Suprapubic skin (tissue), 4 donors: ENCODE measurements around the gene LCE1C.

Source experiments
- CTCF ChIP-seq, 2 donors: fragments of 200-600 bp in 1 of 2; fragments of 450-650 bp in 1 of 2; sonication (generic) in 1 of 2; IDR thresholded peaks; one replicate each; pipeline ENCODE4 v1.5.1; 2016 to 2019; ENCODE audit warnings: antibody characterized with exemption in 2 of 2, mild to moderate bottlenecking in 1 of 2, moderate library complexity in 1 of 2
- POLR2A ChIP-seq, 2 donors: fragments of 450-650 bp; IDR thresholded peaks; one replicate each; pipeline ENCODE4 v1.6.1; 2017; ENCODE audit warnings: antibody characterized with exemption in 2 of 2, mild to moderate bottlenecking in 2 of 2, moderate library complexity in 2 of 2
- POLR2AphosphoS5 ChIP-seq, 3 donors: sonication (generic); formaldehyde crosslinking; IDR thresholded peaks; one replicate each; pipeline ENCODE4 v1.6.1; 2017; ENCODE audit warnings: antibody characterized with exemption in 3 of 3

GRCh38 chr1:152796421-152796820 is 10.0 kb downstream of the LCE1C start, which contains the start of gene LCE1D:
- TF ChIP-seq CTCF (IDR thresholded peaks at IDR 0.05), result no peak
- no peak for TF ChIP-seq POLR2A (IDR thresholded peaks at IDR 0.05)
- no peak for TF ChIP-seq POLR2AphosphoS5 (IDR thresholded peaks at IDR 0.05)
